HG02678 (cell line): Measurements from ENCODE around the gene CDH1.
"Not testable (repeated sequence)": the region's sequence is repeated elsewhere in the genome, so short reads cannot be mapped to it uniquely, and the experiment has no call there.

Experiments used
- ATAC-seq: cut with Tn5 transposase; IDR thresholded peaks from one replicate; pipeline ENCODE4 v1.9.1; 2021; ENCODE audit warnings: mild to moderate bottlenecking, moderate library complexity; ENCODE audit not compliant: unreplicated experiment

The CDH1 gene

GRCh38 chr16:68786685-68787418 lies 49.8 kb downstream of the CDH1 start:
- no peak for ATAC-seq

- not testable (repeated sequence) for ATAC-seq
These were observed 50.3 kb downstream of the CDH1 start for GRCh38 chr16:68787419-68787807.

GRCh38 chr16:68790130-68790761 lies 53.2 kb downstream of the CDH1 start:
- no peak for ATAC-seq

- no peak for ATAC-seq
These were observed 53.9 kb downstream of the CDH1 start for GRCh38 chr16:68790944-68791343.

- no peak for ATAC-seq
These were observed 55.6 kb downstream of the CDH1 start for GRCh38 chr16:68792465-68793324.

GRCh38 chr16:68793401-68793857 lies 56.3 kb downstream of the CDH1 start:
- no peak for ATAC-seq

GRCh38 chr16:68798398-68798797 lies 61.3 kb downstream of the CDH1 start:
- no peak for ATAC-seq

GRCh38 chr16:68800257-68800875 lies 63.3 kb downstream of the CDH1 start:
- no peak for ATAC-seq

GRCh38 chr16:68802190-68802589 lies 65.1 kb downstream of the CDH1 start:
- no peak for ATAC-seq

- no peak for ATAC-seq
These were observed 69.3 kb downstream of the CDH1 start for GRCh38 chr16:68806422-68806821.

- no peak for ATAC-seq
These were observed 69.9 kb downstream of the CDH1 start for GRCh38 chr16:68806981-68807380.

GRCh38 chr16:68814516-68814915 lies 77.4 kb downstream of the CDH1 start:
- ATAC-seq = no peak

GRCh38 chr16:68823401-68824135 lies 86.5 kb downstream of the CDH1 start:
- ATAC-seq = no peak

- no peak for ATAC-seq
These were observed 88.3 kb downstream of the CDH1 start for GRCh38 chr16:68825427-68825826.

GRCh38 chr16:68826652-68827051 lies 89.6 kb downstream of the CDH1 start:
- ATAC-seq = no peak

- no peak for ATAC-seq
These were observed 96.2 kb downstream of the CDH1 start for GRCh38 chr16:68833251-68833650.

GRCh38 chr16:68834550-68834949 lies 97.5 kb downstream of the CDH1 start:
- no peak for ATAC-seq

GRCh38 chr16:68835970-68836369 lies 98.9 kb downstream of the CDH1 start:
- ATAC-seq = no peak

- no peak for ATAC-seq
These were observed 102.7 kb downstream of the CDH1 start for GRCh38 chr16:68839831-68840230.

- not testable (repeated sequence) for ATAC-seq
These were observed 105.9 kb downstream of the CDH1 start for GRCh38 chr16:68842964-68843481.
